HL-60/S4 (cell line): Measurements from ENCODE around the gene IFNGR2.
"Not testable (repeated sequence)": the region's sequence is repeated elsewhere in the genome, so short reads cannot be mapped to it uniquely, and the experiment has no call there.

Experiments used
- in situ Hi-C: fragments of 300-500 bp; cut with MboI; formaldehyde crosslinking; loops from 2 replicates; pipeline ENCODE4 v1.14.3; 2022; ENCODE audit warnings: low sequenced_read_pairs

The IFNGR2 gene

DNA sequence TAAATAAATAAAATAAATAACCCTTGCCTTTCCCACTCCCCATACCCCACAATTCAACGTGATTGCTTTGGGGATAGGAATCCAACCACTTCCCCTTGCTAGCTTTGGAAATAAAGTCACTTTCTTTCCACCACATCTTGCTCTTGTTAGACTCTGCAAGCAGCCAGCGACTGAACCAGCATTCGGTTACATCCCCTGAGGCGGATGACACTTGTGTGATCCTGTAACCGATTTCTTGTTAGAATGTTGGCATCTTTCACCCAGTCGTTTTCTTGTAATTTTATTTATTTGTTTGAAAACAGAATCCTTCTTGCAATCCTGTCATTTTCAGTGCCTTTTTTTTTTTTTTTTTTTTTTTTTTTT is 1.6 kb upstream of the IFNGR2 start:
- in situ Hi-C loops: no loop called here

DNA sequence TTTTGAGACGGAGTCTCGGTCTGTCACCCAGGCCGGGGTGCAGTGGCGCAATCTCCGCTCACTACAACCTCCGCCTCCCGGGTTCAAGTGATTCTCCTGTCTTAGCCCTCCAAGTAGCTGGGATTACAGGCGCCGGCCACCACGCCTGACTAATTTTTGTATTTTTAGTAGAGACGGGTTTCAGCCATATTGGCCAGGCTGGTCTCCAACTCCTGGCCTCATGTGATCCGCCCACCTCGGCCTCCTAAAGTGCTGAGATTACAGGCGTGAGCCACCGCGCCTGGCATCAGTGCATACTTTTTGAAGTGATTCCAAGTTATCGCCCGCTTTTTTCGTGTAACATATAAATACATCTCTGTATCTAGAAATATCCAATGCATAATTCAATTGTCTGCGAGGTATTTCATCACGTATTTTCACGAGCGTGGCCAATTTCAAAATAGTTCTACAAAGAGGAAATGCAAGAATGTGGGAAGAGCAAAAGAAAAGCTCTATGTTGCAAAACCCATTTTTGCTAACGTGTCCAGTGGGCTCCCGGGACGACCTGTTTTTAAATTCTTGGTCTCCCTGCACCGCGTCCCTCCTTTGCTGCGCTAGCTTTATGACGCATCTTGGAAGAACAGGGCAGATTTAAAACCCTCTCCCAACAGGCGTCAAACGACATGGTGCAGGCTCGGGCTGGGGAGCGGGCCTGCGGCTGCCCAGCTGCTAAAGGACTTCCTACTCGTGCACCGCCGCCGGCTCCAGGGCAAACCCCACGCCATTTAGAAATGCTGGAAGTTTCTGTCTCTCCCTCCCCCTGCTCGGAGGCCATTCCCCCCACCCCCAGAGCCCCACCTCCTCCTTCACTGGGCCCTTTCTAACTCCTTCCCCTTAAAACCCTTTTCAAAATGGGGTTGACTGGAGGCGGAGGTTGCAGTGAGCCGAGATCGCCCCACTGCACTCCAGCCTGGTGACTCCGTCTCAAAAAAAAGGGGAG is 923 bp upstream of the IFNGR2 start:
- in situ Hi-C loops: no loop called here

DNA sequence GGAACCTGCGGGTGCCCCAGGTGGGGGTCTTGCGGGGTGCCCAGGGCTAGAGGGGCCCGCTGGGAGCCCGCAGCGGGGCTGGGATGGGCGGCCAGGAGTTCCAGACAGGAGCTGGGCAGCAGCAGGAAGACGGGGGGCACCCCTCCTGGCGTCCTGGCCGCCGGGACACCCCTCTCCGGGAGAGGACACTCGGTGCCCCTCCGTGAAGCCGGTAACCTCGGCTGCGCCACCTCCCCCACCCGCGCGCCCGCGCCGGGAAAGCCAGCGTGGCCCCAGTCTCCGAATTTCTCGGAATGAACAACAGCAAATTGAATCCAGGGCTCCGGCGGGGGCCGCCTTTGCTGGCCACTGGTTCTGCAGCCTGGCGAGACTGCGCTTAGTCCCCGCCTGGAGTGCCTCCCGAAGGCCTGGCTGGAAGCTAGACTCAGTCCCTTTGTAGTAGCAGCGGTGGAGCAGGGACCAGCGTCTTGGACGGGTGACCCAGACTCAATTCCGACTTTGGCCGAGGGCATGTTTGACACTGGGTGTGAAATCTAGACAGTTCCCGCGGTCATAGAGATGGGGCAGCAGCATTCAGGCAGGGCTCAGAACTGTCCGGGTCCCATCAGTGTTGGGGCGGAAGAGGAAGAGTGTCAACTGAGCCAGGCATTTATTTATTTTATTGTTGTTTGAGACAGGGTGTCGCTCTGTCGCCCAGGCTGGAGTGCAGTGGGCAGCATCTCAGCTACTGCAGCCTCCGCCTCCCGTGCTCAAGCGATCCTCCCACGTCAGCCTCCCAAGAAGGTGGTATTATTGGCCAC is 773 bp downstream of the IFNGR2 start:
- in situ Hi-C loops: no loop called here

DNA sequence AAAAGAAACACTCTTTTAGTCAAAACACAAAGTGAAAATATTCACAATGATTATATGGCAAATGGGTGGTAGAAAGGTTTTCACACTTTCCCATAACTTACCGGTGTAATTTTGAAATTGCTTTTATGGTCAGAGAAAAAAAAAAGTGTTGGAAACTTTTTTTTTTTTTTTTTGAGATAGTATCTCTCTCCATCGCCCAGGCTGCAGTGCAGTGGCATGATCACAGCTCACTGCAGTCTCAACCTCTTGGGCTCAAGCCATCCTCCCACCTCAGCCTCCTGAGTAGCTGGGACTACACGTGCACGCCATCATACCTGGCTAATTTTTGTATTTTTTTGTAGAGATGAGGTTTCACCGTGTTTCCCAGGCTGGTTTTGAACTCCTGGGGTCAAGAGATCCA is 3.3 kb downstream of the IFNGR2 start:
- in situ Hi-C loops: no loop called here

DNA sequence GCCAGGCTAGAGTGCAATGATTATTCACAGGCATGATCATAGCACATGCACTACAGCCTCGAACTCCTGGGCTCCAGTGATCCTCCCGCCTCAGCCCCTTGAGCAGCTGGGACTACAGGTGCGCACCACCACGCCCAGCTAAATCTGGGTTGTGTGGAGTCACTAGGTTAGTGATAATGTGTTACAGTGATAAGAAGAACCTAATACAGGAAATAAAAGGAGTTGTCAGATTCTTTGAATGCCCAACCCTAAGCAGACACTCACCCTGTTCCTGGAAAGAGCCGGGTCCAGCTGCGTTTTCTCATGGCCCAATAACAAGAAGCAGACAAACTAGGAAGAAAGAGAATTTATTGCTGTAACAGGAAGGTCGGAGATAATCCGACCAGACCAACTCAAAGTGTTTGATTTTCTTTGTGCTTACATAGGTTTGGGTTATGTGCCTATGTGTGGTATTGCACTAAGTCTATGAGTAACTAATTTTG is 8.8 kb downstream of the IFNGR2 start:
- in situ Hi-C loops: no loop called here

DNA sequence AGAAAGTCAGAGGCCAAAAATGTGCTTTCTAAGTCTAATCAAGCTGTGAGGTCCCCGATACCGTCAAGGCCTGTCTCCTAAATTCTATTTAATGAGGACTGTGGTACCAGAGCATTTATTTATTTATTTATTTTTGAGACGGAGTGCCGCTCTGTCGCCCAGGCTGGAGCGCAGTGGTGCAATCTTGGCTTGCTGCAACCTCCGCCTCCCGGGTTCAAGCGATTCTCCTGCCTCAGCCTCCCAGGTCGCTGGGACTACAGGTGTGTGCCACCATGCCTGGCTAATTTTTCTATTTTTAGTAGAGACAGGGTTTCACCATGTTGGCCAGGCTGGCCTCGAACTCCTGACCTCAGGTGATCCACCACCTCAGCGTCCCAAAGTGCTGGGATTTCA is 9.2 kb downstream of the IFNGR2 start:
- in situ Hi-C loops: not testable (repeated sequence)

DNA sequence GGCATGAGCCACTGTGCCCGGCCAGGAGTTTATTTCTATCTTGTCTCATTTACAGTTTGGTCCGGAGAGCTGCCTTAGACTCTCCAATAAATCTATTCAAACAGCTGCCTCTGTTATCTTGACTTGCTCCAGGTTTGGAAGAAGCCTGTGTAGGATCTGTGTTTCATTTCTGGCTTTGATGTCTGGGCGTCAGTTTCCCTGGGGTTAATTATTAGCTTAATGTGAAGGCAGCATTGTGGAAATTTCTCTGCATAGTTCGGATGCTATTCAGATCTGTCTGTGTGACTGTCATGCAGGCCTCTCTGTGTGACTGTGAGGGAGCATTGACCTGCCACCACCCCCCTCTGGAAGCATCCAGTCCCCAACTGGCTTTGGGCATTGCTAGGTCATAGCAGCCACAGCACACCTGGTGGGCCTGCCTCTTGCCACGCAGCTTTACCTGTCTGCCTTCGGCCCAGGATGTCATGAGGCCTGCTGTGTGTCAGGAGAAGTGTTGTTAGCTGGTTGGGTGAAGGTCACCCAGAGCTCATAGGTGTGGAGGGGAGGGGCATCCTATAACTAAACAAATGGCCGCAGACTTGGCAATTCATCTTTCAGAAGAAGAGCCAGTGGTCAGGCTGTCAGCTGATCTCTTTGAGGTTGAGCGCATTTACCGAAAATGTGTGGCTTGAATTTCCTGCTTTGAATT is 9.8 kb downstream of the IFNGR2 start:
- in situ Hi-C loops: no loop called here

DNA sequence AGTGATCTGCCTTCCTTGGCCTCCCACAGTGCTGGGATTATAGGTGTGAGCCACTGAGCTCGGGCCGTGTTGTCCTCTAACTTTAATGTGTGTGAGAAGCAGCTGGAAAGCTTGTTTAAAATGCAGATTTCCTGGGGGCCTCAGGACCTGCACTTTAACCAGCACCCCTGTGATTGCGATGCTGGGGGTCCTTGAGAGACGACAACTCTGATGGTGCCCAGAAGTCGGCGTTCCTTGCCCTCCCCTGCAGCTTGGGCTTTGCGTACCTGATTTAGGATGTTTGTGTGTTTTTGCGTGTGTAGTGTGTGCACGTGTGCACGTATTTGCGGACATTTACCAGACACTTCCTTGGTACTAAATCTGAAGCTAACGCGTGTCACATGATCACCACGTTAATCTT is 10.9 kb downstream of the IFNGR2 start:
- in situ Hi-C loops: no loop called here

DNA sequence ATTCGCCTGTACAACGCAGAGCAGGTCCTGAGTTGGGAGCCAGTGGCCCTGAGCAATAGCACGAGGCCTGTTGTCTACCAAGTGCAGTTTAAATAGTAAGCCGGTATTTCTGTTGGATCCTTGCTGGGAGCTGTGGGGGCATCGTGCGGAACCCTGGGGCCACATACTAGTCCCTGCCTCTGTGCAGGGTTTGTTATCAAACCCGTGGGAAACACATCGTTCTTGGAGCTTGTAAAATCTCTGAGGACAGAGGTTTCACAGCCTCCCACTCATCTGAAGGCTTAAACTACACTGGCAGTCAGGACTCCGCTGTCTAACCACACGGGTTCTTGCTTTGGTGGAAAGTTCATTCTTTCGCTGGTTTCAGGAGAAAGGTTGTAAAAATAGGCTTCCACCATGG is 11.7 kb downstream of the IFNGR2 start:
- in situ Hi-C loops: no loop called here

DNA sequence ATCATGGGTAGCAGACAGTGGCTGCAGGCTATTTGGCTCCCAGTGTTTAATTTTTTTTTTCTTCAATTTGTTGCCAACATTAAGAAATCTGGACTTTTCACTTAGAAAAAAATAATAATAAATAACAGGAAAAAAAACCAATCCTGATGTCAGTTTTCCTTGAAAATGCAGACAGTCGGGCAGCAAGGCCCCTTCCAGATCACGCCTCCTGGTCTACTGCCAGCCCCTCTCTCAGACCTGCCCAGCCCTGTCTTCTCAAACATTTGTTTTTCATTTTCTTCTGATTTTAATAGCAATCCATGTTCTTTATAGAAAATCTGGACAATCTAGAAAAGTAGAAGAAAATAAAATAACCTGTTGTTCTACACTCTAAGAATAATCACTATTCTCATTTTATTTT is 15.5 kb downstream of the IFNGR2 start:
- in situ Hi-C loops: no loop called here

DNA sequence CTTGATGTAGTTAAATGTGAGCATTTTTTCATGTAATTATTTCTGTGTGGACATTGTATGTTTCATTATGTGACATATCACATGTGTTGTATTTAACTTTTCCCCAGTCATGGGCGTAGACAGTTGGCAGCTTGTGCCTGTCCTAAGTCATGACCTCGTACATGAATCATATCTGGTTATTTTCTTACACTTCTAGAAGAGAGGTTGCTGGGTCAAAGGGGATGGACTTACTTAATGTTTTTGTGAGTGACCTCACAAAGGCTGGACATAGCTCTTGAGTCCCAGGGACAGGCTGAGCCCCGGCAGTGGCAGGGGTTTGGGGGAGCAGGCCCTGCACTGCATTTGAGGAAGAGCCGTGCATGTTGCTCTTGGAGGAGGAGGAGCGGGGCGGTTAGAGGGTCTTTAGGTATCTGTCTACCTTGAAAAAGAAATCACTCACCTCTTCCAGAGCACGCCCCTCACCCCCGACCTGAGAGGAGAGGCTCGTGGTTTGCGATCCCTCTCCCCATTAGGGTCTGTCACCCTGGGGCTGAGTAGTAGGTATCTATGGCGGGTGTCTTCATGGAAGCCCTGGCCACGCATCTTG is 16.4 kb downstream of the IFNGR2 start:
- in situ Hi-C loops: no loop called here

DNA sequence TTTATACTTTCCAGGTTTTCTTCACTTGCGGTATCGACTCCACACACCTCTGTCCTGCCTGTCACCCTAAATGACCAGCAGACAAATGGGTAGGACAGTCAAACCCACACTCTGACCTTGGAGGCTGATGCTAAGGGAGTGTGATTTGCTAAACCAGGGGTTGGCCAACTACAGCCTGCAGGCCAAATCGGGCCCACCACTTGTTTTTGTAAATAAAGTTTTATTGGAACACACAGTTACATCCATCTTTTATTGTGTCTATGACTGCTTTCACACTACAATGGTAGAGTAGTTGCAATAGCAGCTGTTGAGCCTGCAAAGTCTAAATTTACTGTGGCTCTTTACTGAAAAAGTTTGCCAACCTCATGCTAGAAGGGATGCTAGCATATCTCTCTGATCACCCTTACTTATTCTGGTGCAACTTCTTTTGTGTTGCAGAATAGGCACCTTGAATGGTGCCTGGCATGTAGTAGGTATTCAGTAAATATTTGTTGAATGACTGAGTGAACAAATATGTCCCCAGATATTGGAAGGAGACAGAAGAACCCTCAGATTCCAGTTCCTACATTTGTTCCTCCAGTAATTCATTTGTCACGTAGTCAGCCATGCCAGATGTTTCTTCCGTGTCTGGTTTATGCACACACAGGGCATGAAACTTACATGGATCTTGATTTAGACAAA is 18.6 kb downstream of the IFNGR2 start:
- in situ Hi-C loops: no loop called here

DNA sequence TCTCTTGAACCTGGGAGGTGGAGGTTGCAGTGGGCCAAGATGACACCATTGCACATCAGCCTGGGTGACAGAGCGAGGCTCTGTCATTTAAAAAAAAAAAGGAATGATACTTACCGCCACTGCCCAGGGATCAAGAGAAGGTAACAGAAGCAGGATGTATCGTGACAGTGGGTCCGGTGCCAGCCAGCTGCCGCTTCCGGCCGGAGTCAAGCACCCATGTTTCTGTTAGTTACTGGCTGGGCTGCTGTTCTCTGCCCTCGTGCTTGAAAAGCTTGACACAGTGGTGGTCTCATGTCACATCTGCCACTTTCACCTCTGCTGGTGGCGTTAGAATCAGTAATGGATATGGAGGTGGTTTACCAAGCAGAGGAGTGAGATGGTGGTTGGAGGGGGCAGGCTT is 21.0 kb downstream of the IFNGR2 start:
- in situ Hi-C loops: no loop called here

DNA sequence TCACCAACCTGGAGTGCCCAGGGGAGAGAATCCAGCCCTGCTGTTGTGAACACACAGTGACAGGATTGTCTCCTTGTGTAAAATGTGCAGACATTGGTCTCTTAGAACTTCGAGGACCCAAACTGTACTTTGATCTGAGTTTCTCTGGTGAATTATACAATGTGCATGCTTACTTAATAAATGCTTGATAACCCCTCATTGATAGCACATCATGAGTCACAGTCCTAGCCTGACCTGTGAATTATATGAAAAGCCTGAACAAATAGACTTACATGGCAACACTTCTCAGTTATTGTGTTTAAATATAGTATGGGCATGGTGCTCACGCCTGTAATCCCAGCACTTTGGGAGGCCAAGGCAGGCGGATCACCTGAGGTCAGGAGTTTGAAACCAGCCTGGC is 22.6 kb downstream of the IFNGR2 start:
- in situ Hi-C loops: loop anchor here (25.0 kb wide), 1 partner anchor 439 kb away; no protein-coding TSS in a partner anchor

DNA sequence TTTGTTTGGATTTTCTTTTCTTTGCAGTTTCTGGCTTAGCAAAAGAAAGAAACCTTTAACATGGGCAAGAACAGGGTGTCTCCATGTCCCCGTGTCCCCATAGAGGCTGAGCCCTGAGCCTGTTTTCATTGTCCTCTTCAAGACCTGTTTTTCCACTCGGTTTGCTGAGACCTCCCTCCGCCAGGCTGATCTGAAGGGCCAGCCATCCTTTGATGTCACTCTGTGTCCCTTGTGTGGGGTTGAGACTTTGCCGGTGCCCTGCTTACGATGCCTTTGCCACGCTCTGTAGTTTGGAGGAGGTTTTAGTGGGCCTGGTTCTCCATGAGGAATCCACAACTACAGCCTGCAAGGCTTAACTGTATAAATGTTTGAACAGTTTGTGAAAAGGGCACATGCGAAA is 23.8 kb downstream of the IFNGR2 start:
- in situ Hi-C loops: loop anchor here (25.0 kb wide), 1 partner anchor 440 kb away; no protein-coding TSS in a partner anchor

DNA sequence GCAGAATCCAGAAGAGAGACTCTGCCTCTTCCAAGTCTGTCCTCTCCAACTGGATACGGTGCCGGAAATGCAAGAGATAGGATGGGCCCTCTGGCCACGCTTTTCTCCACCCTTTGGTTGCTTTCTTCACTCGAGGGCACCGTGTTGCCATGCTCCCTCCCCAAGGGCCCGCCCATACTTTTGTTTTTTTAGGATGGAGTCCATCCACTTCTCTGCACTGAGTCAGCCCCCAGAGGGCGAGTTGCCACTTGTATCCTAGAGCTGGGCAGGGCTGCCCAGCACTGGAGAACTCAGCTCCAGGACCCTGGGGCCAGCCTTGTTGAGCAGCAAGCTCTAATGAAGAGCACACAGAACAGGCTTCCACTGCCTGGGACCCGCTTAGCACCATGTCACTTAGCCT is 25.5 kb downstream of the IFNGR2 start:
- in situ Hi-C loops: loop anchor here (25.0 kb wide), 1 partner anchor 441 kb away; no protein-coding TSS in a partner anchor

DNA sequence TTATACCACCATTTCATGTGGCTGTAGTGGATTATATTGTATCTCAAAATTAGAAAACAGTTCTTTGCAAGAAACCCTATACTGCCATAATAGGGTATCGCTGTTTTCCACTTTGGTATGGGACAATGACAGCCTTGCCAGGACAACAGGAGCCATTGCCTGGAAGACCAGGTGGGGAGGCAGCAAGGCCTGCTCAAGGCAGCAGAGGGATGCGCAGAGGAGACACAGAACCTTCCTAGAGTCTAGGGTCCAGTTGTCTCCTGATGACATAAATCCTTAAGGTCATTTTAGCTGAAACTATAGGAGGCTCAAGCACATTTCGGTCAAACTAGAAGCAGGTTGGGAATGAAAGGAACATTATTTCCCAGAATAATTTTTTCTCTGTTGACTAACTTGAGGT is 27.6 kb downstream of the IFNGR2 start:
- in situ Hi-C loops: loop anchor here (25.0 kb wide), 1 partner anchor 444 kb away; no protein-coding TSS in a partner anchor

DNA sequence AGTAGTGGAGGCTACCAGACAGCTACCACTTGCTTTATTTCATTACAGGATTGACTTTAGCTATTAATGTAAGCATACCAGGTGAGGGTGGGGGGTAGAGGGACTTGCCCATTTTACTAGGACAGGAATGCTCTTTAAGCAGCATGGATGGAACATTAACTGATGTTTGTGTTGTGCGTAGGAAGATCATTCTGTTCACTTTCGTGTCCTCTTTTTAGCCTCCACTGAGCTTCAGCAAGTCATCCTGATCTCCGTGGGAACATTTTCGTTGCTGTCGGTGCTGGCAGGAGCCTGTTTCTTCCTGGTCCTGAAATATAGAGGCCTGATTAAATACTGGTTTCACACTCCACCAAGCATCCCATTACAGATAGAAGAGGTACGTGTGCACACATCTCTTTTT is 29.3 kb downstream of the IFNGR2 start:
- in situ Hi-C loops: loop anchor here (25.0 kb wide), 1 partner anchor 445 kb away; no protein-coding TSS in a partner anchor

DNA sequence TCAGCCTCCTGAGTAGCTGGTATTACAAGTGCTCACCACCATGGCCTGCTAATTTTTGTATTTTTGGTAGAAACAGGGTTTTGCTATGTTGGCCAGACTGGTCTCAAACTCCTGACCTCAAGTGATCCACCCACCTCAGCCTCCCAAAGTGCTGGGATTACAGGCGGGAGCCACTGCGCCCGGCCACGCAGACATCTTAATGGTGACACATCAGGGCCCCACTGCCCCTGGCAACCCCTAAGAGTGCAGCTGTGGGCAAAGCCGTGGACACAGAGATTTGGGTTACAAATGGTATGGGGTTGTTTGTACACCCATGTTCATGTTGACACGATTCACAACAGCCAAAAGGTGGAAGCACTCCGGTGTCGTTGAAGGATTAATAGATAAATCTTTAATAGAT is 29.8 kb downstream of the IFNGR2 start:
- in situ Hi-C loops: loop anchor here (25.0 kb wide), 1 partner anchor 446 kb away; no protein-coding TSS in a partner anchor
